ENCODE measurements around the gene DAGLA. TPM values are rescaled to one million over a fixed set of nuclear protein-coding genes. Genes with fewer than 3 reads are reported as not detected.

DAGLA gene
- total RNA-seq, 1 donor from 2014 or later: 1.1 TPM

- Mint-ChIP-seq H3K4me1 (peaks cover 31% of the 10 kb centered on the region), H3K4me3 (no peak overlapping the region), H3K36me3 (no peaks in the 10 kb centered on the region), H3K9me3 (no peaks in the 10 kb centered on the region), H3K27me3 (ENCODE audit: insufficient read depth, low read depth) (peaks cover 7% of the 10 kb centered on the region), H3K27ac (no peak overlapping the region)
- Histone ChIP-seq H3K4me1 (peaks cover 33% of the 10 kb centered on the region), H3K9me3 (ENCODE audit: low read depth) (no peaks in the 10 kb centered on the region), H3K4me2 (peak overlapping the region; percentile 6), H3K27me3 (no peaks in the 10 kb centered on the region), H3K27ac (no peak overlapping the region), H3F3A (ENCODE audit: low read depth) (peaks cover 8% of the 10 kb centered on the region), H3K79me2 (ENCODE audit: low read depth) (no peaks in the 10 kb centered on the region), H4K20me1 (ENCODE audit: low read depth) (no peaks in the 10 kb centered on the region), H2AFZ (replicated peaks) (no peak overlapping the region), H3K9ac (no peak overlapping the region), H3K36me3 (no peaks in the 10 kb centered on the region), H3K4me3 (no peak overlapping the region)
- DNase-seq (ENCODE audit: low spot score): no peak
- TF ChIP-seq CTCF (IDR thresholded peaks at IDR 0.05) (no peak), EZH2 (IDR thresholded peaks at IDR 0.05) (no peak), EZH2phosphoT487 (IDR thresholded peaks at IDR 0.05) (no peak)
Measured at GRCh38 chr11:61709572-61709971, 29.4 kb downstream of the DAGLA start.

DNA sequence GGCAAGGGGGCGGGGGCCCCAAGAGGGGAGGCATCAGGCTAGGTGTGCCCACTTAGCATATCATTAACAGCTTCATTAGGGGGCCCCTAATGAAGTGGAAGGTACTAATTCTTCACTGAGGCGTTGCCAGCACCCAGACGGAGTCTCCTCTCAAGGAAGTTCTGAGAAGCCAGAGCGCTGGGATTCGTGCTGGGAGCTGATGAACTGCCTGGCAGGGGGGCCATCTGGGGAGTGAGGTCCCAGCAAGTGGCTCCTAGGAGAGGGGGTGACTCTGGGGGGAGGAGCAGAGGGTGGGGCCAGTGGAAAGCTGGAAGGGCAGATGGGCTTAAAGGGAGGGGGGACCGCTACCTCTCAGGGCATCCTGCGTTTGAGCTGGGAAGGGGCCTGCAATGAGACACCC, 29.8 kb downstream of the DAGLA start:
- Mint-ChIP-seq H3K27ac (no peak overlapping the region), H3K4me3 (no peak overlapping the region), H3K9me3 (no peaks in the 10 kb centered on the region), H3K4me1 (peaks cover 35% of the 10 kb centered on the region), H3K36me3 (no peaks in the 10 kb centered on the region), H3K27me3 (ENCODE audit: insufficient read depth, low read depth) (peaks cover 7% of the 10 kb centered on the region)
- TF ChIP-seq EZH2phosphoT487 (IDR thresholded peaks at IDR 0.05) (no peak), CTCF (IDR thresholded peaks at IDR 0.05) (no peak), EZH2 (IDR thresholded peaks at IDR 0.05) (no peak)
- H4K20me1 ChIP-seq (ENCODE audit: low read depth): no peaks in the 10 kb centered on the region
- H3K4me2 ChIP-seq: peak overlapping the region; percentile 6
- no peaks in the 10 kb centered on the region for H3K9me3 ChIP-seq (ENCODE audit: low read depth)
- H3K27me3 ChIP-seq: no peaks in the 10 kb centered on the region
- H3K27ac ChIP-seq: no peak overlapping the region
- H3K36me3 ChIP-seq: no peaks in the 10 kb centered on the region
- DNase-seq (ENCODE audit: low spot score): no peak
- H3K4me1 ChIP-seq: peaks cover 33% of the 10 kb centered on the region
- H3K79me2 ChIP-seq (ENCODE audit: low read depth): no peaks in the 10 kb centered on the region
- no peak overlapping the region for H3K9ac ChIP-seq
- H2AFZ ChIP-seq (replicated peaks): no peak overlapping the region
- no peak overlapping the region for H3K4me3 ChIP-seq
- peaks cover 8% of the 10 kb centered on the region for H3F3A ChIP-seq (ENCODE audit: low read depth)

GRCh38 chr11:61711037-61711436, 30.8 kb downstream of the DAGLA start:
- H4K20me1 ChIP-seq (ENCODE audit: low read depth): no peaks in the 10 kb centered on the region
- H3K27ac ChIP-seq: no peak overlapping the region
- H2AFZ ChIP-seq (replicated peaks): no peak overlapping the region
- no peaks in the 10 kb centered on the region for H3K9me3 ChIP-seq (ENCODE audit: low read depth)
- Mint-ChIP-seq H3K27ac (peak overlapping the region; percentile 11), H3K9me3 (no peaks in the 10 kb centered on the region), H3K4me3 (no peak overlapping the region), H3K36me3 (no peaks in the 10 kb centered on the region), H3K4me1 (peaks cover 40% of the 10 kb centered on the region), H3K27me3 (ENCODE audit: insufficient read depth, low read depth) (peaks cover 7% of the 10 kb centered on the region)
- no peak for DNase-seq (ENCODE audit: low spot score)
- H3K36me3 ChIP-seq: no peaks in the 10 kb centered on the region
- peaks cover 33% of the 10 kb centered on the region for H3K4me1 ChIP-seq
- no peaks in the 10 kb centered on the region for H3K27me3 ChIP-seq
- H3F3A ChIP-seq (ENCODE audit: low read depth): peaks cover 8% of the 10 kb centered on the region
- TF ChIP-seq CTCF (IDR thresholded peaks at IDR 0.05) (no peak), EZH2 (IDR thresholded peaks at IDR 0.05) (no peak), EZH2phosphoT487 (IDR thresholded peaks at IDR 0.05) (no peak)
- no peaks in the 10 kb centered on the region for H3K79me2 ChIP-seq (ENCODE audit: low read depth)
- no peak overlapping the region for H3K4me2 ChIP-seq
- no peak overlapping the region for H3K4me3 ChIP-seq
- H3K9ac ChIP-seq: no peak overlapping the region

All from neural progenitor cell (in vitro differentiated cells).